GM23338 (cell line): ENCODE measurements around the gene DAB1. TPM values are rescaled to one million over a fixed set of nuclear protein-coding genes. Genes with fewer than 3 reads are reported as not detected.

ENCODE experiments used
- ATAC-seq: fragments of 200-7000 bp; cut with Tn5 transposase; 3 replicates; pipeline ENCODE4 v1.9.1; 2020
- DNase-seq: peaks from one replicate; pipeline ENCODE4 v3.0.0-alpha.2; 2015; ENCODE audit warnings: low spot score
- H2AFZ ChIP-seq: fragments of 200-600 bp; sonication (generic); 2 replicates; pipeline ENCODE4 v1.8.0; 2016; ENCODE audit warnings: antibody characterized with exemption, mild to moderate bottlenecking, moderate library complexity
- H3F3A ChIP-seq: fragments of 200-600 bp; sonication (generic); replicated peaks from 2 replicates; pipeline ENCODE4 v1.8.0; 2017; ENCODE audit warnings: antibody characterized with exemption, mixed run types, low read depth
- H3K27ac ChIP-seq: fragments of 200-600 bp; sonication (generic); 2 replicates; pipeline ENCODE4 v1.6.1; 2016; ENCODE audit warnings: low read depth
- H3K27me3 ChIP-seq: fragments of 200-600 bp; sonication (generic); 2 replicates; pipeline ENCODE4 v1.8.0; 2016; ENCODE audit warnings: mild to moderate bottlenecking, mixed run types, moderate library complexity; ENCODE audit not compliant: insufficient read depth
- H3K36me3 ChIP-seq: fragments of 200-600 bp; sonication (generic); 2 replicates; pipeline ENCODE4 v1.8.0; 2016; ENCODE audit warnings: mild to moderate bottlenecking; ENCODE audit not compliant: insufficient read depth
- H3K4me1 ChIP-seq: fragments of 200-600 bp; sonication (generic); 2 replicates; pipeline ENCODE4 v1.8.0; 2016; ENCODE audit warnings: mild to moderate bottlenecking, moderate library complexity; ENCODE audit not compliant: insufficient read depth
- H3K4me2 ChIP-seq: fragments of 200-600 bp; sonication (generic); 2 replicates; pipeline ENCODE4 v1.7.1; 2017; ENCODE audit warnings: mixed run types
- H3K4me3 ChIP-seq: fragments of 200-600 bp; sonication (generic); 2 replicates; pipeline ENCODE4 v1.6.1; 2016; ENCODE audit warnings: mixed run types
- H3K79me2 ChIP-seq: fragments of 200-600 bp; sonication (generic); replicated peaks from 2 replicates; pipeline ENCODE4 v1.8.0; 2017; ENCODE audit warnings: mild to moderate bottlenecking; ENCODE audit not compliant: insufficient read depth
- H3K9me2 ChIP-seq: fragments of 200-600 bp; sonication (generic); 2 replicates; pipeline ENCODE4 v1.8.0; 2017; ENCODE audit not compliant: insufficient read depth
- H4K20me1 ChIP-seq: fragments of 200-600 bp; sonication (generic); replicated peaks from 2 replicates; pipeline ENCODE4 v1.8.0; 2017; ENCODE audit warnings: mild to moderate bottlenecking; ENCODE audit not compliant: insufficient read depth
- H3K27ac Mint-ChIP-seq: 2 replicates; pipeline ENCODE4 v1.8.0; 2020; ENCODE audit warnings: inconsistent platforms, mild to moderate bottlenecking, moderate library complexity, mixed read lengths
- H3K27me3 Mint-ChIP-seq: 3 replicates; pipeline ENCODE4 v1.8.0; 2022; ENCODE audit warnings: low read depth, mild to moderate bottlenecking, moderate library complexity, mixed read lengths, inconsistent platforms; ENCODE audit not compliant: insufficient read depth, poor library complexity
- H3K36me3 Mint-ChIP-seq: 3 replicates; pipeline ENCODE4 v1.8.0; 2021; ENCODE audit warnings: low read depth, mild to moderate bottlenecking, inconsistent platforms, moderate library complexity, mixed read lengths
- H3K4me1 Mint-ChIP-seq: 3 replicates; pipeline ENCODE4 v1.8.0; 2020; ENCODE audit warnings: mild to moderate bottlenecking, inconsistent platforms, mixed read lengths
- H3K4me3 Mint-ChIP-seq: 3 replicates; pipeline ENCODE4 v1.8.0; 2021; ENCODE audit warnings: moderate library complexity, mild to moderate bottlenecking, inconsistent platforms, mixed read lengths
- H3K9me3 Mint-ChIP-seq: 3 replicates; pipeline ENCODE4 v1.8.0; 2020; ENCODE audit warnings: moderate library complexity, mild to moderate bottlenecking, inconsistent platforms, mixed read lengths
- EZH2phosphoT487 ChIP-seq: fragments of 200-600 bp; sonication (generic); IDR thresholded peaks from one replicate; pipeline ENCODE4 v1.8.1; 2018; ENCODE audit warnings: antibody characterized with exemption; ENCODE audit not compliant: unreplicated experiment
- JUNB ChIP-seq: IDR thresholded peaks from one replicate; pipeline ENCODE4 v1.6.1; 2016; ENCODE audit warnings: antibody characterized with exemption; ENCODE audit not compliant: unreplicated experiment
- REST ChIP-seq: IDR thresholded peaks from one replicate; pipeline ENCODE4 v1.6.1; 2018; ENCODE audit warnings: antibody characterized with exemption; ENCODE audit not compliant: unreplicated experiment
- ZNF114 ChIP-seq: fragments of 250-450 bp; sonication (Bioruptor Pico); IDR thresholded peaks from 2 replicates; pipeline ENCODE4 v1.5.0; 2020; ENCODE audit warnings: mild to moderate bottlenecking, moderate library complexity
- polyA plus RNA-seq: library from polyadenylated mRNA; unstranded; fragments of >200 nt; fragmentation: Nextera tagmentation; extraction: Ambion mirVana; gene quantifications from 2 replicates; pipeline ENCODE4 v1.2.1, GENCODE V29; 2016
- total RNA-seq: library from RNA; depleted of rRNA; stranded (reverse); fragments of >200 nt; shearing (Covaris generic); gene quantifications from 2 replicates; pipeline ENCODE4 v1.2.3, GENCODE V29; 2014
- TF ChIP-seq, protein P1 (sequence below): fragments of 250-450 bp; sonication (Bioruptor Pico); IDR thresholded peaks from 2 replicates; pipeline ENCODE4 v1.5.0; 2020; ENCODE audit warnings: mild to moderate bottlenecking, moderate library complexity

Gene DAB1
- total and polyA plus RNA-seq, 2 experiments from 2014 or later = 12.8 to 14.5 TPM

DNA sequence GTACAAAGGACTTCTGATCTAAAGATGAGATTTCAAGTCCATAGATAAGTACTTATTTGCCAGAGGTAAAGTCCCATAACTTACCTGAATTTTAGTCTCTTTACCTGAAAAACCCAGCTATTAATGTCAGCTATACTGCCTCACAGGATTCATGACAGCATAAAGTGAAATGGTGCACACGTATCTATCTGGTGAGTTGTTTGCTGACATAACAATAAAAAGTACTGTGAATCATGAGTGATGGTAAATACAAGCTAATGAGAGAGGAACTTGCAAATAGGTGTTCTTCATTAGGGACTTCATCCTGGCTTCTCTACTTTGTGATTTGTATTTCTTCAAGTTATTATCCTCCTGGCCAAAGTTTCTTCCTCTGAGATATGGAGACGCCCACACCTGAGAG is 233.0 kb downstream of the DAB1 start:
- H2AFZ ChIP-seq = no peak overlapping the region
- peaks cover 15% of the 10 kb centered on the region for H3K4me1 ChIP-seq
- DNase-seq (no peak), ATAC-seq (no peak)
- peaks cover 10% of the 10 kb centered on the region; the same call in 1 of the 2 replicates for H3K9me2 ChIP-seq
- peaks cover 6% of the 10 kb centered on the region; the same call in 1 of the 2 replicates for H4K20me1 ChIP-seq
- Mint-ChIP-seq H3K9me3 (no peaks in the 10 kb centered on the region), H3K27ac (no peak overlapping the region), H3K36me3 (no peaks in the 10 kb centered on the region), H3K27me3 (no peaks in the 10 kb centered on the region), H3K4me3 (no peak overlapping the region), H3K4me1 (peaks cover 20% of the 10 kb centered on the region)
- no peaks in the 10 kb centered on the region for H3K36me3 ChIP-seq
- H3K4me2 ChIP-seq = no peak overlapping the region
- H3K27ac ChIP-seq = no peak overlapping the region
- no peaks in the 10 kb centered on the region for H3K27me3 ChIP-seq
- no peaks in the 10 kb centered on the region for H3F3A ChIP-seq
- no peak for TF ChIP-seq REST
- TF ChIP-seq EZH2phosphoT487 = no peak
- TF ChIP-seq JUNB = no peak
- TF ChIP-seq, protein P1, sequence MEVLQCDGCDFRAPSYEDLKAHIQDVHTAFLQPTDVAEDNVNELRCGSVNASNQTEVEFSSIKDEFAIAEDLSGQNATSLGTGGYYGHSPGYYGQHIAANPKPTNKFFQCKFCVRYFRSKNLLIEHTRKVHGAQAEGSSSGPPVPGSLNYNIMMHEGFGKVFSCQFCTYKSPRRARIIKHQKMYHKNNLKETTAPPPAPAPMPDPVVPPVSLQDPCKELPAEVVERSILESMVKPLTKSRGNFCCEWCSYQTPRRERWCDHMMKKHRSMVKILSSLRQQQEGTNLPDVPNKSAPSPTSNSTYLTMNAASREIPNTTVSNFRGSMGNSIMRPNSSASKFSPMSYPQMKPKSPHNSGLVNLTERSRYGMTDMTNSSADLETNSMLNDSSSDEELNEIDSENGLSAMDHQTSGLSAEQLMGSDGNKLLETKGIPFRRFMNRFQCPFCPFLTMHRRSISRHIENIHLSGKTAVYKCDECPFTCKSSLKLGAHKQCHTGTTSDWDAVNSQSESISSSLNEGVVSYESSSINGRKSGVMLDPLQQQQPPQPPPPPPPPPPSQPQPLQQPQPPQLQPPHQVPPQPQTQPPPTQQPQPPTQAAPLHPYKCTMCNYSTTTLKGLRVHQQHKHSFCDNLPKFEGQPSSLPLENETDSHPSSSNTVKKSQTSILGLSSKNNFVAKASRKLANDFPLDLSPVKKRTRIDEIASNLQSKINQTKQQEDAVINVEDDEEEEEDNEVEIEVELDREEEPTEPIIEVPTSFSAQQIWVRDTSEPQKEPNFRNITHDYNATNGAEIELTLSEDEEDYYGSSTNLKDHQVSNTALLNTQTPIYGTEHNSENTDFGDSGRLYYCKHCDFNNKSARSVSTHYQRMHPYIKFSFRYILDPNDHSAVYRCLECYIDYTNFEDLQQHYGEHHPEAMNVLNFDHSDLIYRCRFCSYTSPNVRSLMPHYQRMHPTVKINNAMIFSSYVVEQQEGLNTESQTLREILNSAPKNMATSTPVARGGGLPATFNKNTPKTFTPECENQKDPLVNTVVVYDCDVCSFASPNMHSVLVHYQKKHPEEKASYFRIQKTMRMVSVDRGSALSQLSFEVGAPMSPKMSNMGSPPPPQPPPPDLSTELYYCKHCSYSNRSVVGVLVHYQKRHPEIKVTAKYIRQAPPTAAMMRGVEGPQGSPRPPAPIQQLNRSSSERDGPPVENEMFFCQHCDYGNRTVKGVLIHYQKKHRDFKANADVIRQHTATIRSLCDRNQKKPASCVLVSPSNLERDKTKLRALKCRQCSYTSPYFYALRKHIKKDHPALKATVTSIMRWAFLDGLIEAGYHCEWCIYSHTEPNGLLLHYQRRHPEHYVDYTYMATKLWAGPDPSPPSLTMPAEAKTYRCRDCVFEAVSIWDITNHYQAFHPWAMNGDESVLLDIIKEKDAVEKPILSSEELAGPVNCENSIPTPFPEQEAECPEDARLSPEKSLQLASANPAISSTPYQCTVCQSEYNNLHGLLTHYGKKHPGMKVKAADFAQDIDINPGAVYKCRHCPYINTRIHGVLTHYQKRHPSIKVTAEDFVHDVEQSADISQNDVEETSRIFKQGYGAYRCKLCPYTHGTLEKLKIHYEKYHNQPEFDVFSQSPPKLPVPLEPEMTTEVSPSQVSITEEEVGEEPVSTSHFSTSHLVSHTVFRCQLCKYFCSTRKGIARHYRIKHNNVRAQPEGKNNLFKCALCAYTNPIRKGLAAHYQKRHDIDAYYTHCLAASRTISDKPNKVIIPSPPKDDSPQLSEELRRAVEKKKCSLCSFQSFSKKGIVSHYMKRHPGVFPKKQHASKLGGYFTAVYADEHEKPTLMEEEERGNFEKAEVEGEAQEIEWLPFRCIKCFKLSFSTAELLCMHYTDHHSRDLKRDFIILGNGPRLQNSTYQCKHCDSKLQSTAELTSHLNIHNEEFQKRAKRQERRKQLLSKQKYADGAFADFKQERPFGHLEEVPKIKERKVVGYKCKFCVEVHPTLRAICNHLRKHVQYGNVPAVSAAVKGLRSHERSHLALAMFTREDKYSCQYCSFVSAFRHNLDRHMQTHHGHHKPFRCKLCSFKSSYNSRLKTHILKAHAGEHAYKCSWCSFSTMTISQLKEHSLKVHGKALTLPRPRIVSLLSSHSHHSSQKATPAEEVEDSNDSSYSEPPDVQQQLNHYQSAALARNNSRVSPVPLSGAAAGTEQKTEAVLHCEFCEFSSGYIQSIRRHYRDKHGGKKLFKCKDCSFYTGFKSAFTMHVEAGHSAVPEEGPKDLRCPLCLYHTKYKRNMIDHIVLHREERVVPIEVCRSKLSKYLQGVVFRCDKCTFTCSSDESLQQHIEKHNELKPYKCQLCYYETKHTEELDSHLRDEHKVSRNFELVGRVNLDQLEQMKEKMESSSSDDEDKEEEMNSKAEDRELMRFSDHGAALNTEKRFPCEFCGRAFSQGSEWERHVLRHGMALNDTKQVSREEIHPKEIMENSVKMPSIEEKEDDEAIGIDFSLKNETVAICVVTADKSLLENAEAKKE = no peak
- no peak for TF ChIP-seq ZNF114 (CRISPR knock-in tag)
- H3K79me2 ChIP-seq = no peaks in the 10 kb centered on the region
- H3K4me3 ChIP-seq = no peak overlapping the region
